ENCODE measurements around the gene POGK. TPM values are rescaled to one million over a fixed set of nuclear protein-coding genes. Genes with fewer than 3 reads are reported as not detected.

The POGK gene
- total RNA-seq, 3 donors from 2014 or later (not counting 1 experiment from before 2014, with no cell fraction given), result 14.2 to 19.7 (median 19.2) TPM

DNA sequence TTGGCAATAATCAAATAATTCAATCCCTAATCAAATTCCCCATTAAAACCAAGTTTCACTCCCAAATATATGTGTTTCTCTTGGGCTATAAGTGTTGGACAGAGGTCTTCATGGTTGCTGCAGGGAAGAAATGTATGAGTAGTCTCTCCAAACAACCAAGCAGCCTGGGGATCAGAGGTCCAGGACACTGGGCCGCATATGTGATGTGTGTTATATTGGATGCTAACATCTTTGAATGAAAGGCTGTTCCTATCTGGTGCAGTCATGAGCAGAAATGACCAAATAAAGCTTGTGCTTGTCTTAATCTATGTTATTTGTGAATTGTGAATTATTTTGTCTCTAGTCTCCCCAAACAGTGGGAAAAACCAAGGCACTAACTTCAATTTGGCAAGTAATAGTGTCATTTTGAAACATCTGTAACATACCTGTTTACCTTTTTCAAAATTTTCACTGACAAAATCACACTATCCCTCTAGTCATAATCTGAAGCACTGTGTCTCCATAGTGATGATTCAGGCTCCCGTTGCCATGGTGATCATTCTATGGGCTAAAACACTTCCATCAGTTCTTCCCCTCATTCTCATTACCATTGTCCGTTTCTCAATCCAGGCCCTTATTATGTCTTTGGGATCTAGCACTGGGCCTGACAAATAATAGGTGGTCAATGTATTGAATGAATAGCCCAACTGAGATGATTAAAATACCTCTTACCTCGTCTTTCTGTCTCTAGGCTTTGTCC, 49.3 kb downstream of the POGK start:
- Mint-ChIP-seq H3K27me3 (ENCODE audit: low read depth in 2 of 2) (peaks cover 14 to 21% of the 10 kb centered on the region in 2 donors), H3K4me1 (peaks cover 20 to 24% of the 10 kb centered on the region in 2 donors), H3K36me3 (no peaks in the 10 kb centered on the region), H3K27ac (no peak overlapping the region), H3K4me3 (no peak overlapping the region), H3K9me3 (no peaks in the 10 kb centered on the region)
- H3K4me3 ChIP-seq (ENCODE audit: low read length), result no peak overlapping the region
- 85% methylated on average over 3 of the region's 4 CpGs for WGBS (ENCODE audit: insufficient coverage)
- peaks cover 16% of the 10 kb centered on the region for H3K4me1 ChIP-seq (ENCODE audit: control insufficient read depth, insufficient read depth, low read length)
- DNase-seq (no peak), ATAC-seq (no peak)
- H3K27me3 ChIP-seq (ENCODE audit: control insufficient read depth, insufficient read depth, low read length), result peaks cover 7% of the 10 kb centered on the region
- intact Hi-C loops (cut with micrococcal nuclease), result no loop called here
- no peaks in the 10 kb centered on the region for H3K36me3 ChIP-seq (ENCODE audit: control insufficient read depth, insufficient read depth, low read length)
- H3K9me3 ChIP-seq (ENCODE audit: control insufficient read depth, insufficient read depth, low read length), result no peaks in the 10 kb centered on the region
- H3K27ac ChIP-seq (ENCODE audit: low read length), result no peak overlapping the region
- TF ChIP-seq, protein P1, sequence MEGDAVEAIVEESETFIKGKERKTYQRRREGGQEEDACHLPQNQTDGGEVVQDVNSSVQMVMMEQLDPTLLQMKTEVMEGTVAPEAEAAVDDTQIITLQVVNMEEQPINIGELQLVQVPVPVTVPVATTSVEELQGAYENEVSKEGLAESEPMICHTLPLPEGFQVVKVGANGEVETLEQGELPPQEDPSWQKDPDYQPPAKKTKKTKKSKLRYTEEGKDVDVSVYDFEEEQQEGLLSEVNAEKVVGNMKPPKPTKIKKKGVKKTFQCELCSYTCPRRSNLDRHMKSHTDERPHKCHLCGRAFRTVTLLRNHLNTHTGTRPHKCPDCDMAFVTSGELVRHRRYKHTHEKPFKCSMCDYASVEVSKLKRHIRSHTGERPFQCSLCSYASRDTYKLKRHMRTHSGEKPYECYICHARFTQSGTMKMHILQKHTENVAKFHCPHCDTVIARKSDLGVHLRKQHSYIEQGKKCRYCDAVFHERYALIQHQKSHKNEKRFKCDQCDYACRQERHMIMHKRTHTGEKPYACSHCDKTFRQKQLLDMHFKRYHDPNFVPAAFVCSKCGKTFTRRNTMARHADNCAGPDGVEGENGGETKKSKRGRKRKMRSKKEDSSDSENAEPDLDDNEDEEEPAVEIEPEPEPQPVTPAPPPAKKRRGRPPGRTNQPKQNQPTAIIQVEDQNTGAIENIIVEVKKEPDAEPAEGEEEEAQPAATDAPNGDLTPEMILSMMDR (IDR thresholded peaks at IDR 0.05), result no peak

DNA sequence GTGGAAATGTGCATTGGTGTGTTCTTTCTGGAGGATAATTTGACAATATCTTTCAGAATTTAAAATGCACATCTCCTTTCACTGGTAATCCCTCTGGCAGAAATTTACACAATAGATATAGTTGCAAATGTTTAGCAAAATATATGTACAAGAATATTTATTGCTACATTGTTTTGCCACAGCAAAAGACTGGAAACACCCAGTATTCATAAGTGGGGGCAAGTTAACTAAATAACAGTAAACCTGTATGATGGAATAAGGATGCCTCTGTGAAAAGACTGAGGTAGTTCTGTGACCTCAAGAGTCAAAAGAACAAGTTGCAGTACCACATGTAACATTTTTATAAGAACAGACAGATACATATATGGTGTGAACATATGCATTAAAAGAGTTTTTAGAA, 50.5 kb downstream of the POGK start:
- DNase-seq (no peak), ATAC-seq (no peak)
- Mint-ChIP-seq H3K27ac (no peak overlapping the region), H3K9me3 (no peaks in the 10 kb centered on the region), H3K4me3 (no peak overlapping the region), H3K27me3 (ENCODE audit: low read depth in 2 of 2) (peaks cover 13 to 28% of the 10 kb centered on the region in 2 donors), H3K36me3 (no peaks in the 10 kb centered on the region), H3K4me1 (peaks cover 11 to 12% of the 10 kb centered on the region in 2 donors)
- H3K27me3 ChIP-seq (ENCODE audit: control insufficient read depth, insufficient read depth, low read length), result no peaks in the 10 kb centered on the region
- no peak overlapping the region for H3K27ac ChIP-seq (ENCODE audit: low read length)
- no peak overlapping the region for H3K4me3 ChIP-seq (ENCODE audit: low read length)
- intact Hi-C loops (cut with micrococcal nuclease), result no loop called here
- peaks cover 5% of the 10 kb centered on the region for H3K4me1 ChIP-seq (ENCODE audit: control insufficient read depth, insufficient read depth, low read length)
- H3K36me3 ChIP-seq (ENCODE audit: control insufficient read depth, insufficient read depth, low read length), result no peaks in the 10 kb centered on the region
- TF ChIP-seq, protein P1 (IDR thresholded peaks at IDR 0.05), result no peak
- H3K9me3 ChIP-seq (ENCODE audit: control insufficient read depth, insufficient read depth, low read length), result no peaks in the 10 kb centered on the region

DNA sequence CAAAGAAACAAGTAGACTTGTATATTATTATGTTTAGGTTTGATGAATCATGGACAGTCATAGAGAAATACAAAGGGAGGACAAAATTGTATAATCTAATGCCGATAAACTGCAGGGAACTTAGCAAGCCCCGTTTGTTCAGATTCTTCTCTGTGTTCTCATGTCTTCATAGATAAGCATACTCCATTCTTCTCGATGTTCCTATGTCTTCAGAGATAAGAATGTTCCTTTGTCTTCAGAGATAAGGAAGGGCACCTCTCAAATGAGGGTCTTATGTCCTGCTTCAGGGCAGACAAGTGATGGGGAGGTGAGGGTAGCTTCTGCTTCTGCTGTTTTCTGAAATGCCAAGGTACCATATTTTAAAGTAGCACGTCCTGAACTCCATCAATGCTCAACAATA, 56.5 kb downstream of the POGK start:
- no peak for DNase-seq
- no peaks in the 10 kb centered on the region for H3K9me3 Mint-ChIP-seq
- Histone ChIP-seq H3K4me1 (ENCODE audit: control insufficient read depth, insufficient read depth, low read length) (no peaks in the 10 kb centered on the region), H3K4me3 (ENCODE audit: low read length) (no peak overlapping the region), H3K9me3 (ENCODE audit: control insufficient read depth, insufficient read depth, low read length) (peaks cover 4% of the 10 kb centered on the region), H3K27me3 (ENCODE audit: control insufficient read depth, insufficient read depth, low read length) (no peaks in the 10 kb centered on the region), H3K27ac (ENCODE audit: low read length) (no peak overlapping the region), H3K36me3 (ENCODE audit: control insufficient read depth, insufficient read depth, low read length) (no peaks in the 10 kb centered on the region)
- peaks cover 22 to 40% of the 10 kb centered on the region in 2 donors for H3K27me3 Mint-ChIP-seq (ENCODE audit: low read depth in 2 of 2)
- TF ChIP-seq, protein P1 (IDR thresholded peaks at IDR 0.05), result no peak
- H3K36me3 Mint-ChIP-seq, result no peaks in the 10 kb centered on the region
- intact Hi-C loops (cut with micrococcal nuclease), result no loop called here
- no peak for ATAC-seq
- no peaks in the 10 kb centered on the region for H3K4me1 Mint-ChIP-seq
- no peak overlapping the region for H3K27ac Mint-ChIP-seq
- 83% methylated on average over 3 of the region's 4 CpGs for WGBS (ENCODE audit: insufficient coverage)
- H3K4me3 Mint-ChIP-seq, result no peak overlapping the region

DNA sequence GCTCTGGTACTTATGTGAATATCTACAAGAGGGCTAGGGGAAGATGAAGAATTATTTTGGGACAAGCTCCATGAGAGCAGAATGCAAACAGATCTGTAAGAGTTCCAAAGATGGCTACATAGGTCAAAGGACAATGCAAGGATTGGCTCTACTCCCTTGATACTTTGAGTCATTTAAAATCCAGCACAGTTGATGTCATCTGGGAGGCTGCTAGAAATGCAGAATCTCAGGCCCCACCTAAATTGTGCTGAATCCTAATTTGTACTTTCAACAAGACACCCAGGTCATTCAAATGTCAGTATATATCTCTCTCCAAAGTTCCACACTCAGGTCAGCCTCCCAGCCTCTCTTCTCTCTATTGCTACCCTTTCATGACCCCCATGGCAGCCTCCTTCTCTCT, 60.5 kb downstream of the POGK start:
- TF ChIP-seq, protein P1 (IDR thresholded peaks at IDR 0.05), result no peak
- no peak for DNase-seq
- H3K4me1 ChIP-seq (ENCODE audit: control insufficient read depth, insufficient read depth, low read length), result no peaks in the 10 kb centered on the region
- Mint-ChIP-seq H3K27me3 (ENCODE audit: low read depth in 2 of 2) (peaks cover 13 to 14% of the 10 kb centered on the region in 2 donors), H3K9me3 (no peaks in the 10 kb centered on the region), H3K27ac (no peak overlapping the region), H3K4me1 (no peaks in the 10 kb centered on the region), H3K4me3 (no peak overlapping the region), H3K36me3 (no peaks in the 10 kb centered on the region)
- intact Hi-C loops (cut with micrococcal nuclease), result loop anchor here (10.0 kb wide), 1 partner anchor 655 kb away; the partner anchor contains the start of gene CREG1
- no peaks in the 10 kb centered on the region for H3K27me3 ChIP-seq (ENCODE audit: control insufficient read depth, insufficient read depth, low read length)
- no peak overlapping the region for H3K4me3 ChIP-seq (ENCODE audit: low read length)
- peaks cover 4% of the 10 kb centered on the region for H3K9me3 ChIP-seq (ENCODE audit: control insufficient read depth, insufficient read depth, low read length)
- no peak overlapping the region for H3K27ac ChIP-seq (ENCODE audit: low read length)
- H3K36me3 ChIP-seq (ENCODE audit: control insufficient read depth, insufficient read depth, low read length), result no peaks in the 10 kb centered on the region
- no peak for ATAC-seq

All from natural killer cell (primary cell).